ENCODE measurements around the gene BATF. TPM values are rescaled to one million over a fixed set of nuclear protein-coding genes. Genes with fewer than 3 reads are reported as not detected.
"Not testable (repeated sequence)": the region's sequence is repeated elsewhere in the genome, so short reads cannot be mapped to it uniquely, and the experiment has no call there.

Gene BATF, protein sequence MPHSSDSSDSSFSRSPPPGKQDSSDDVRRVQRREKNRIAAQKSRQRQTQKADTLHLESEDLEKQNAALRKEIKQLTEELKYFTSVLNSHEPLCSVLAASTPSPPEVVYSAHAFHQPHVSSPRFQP
- total RNA-seq (1 to 10 TPM; 5.5 to 5.7 TPM), polyA plus RNA-seq (10 to 100 TPM; 22.7 to 32.2 (median 26.1) TPM), total RNA-seq (2.5 to 57.3 (median 12.6) reads per million in 6 experiments)

DNA sequence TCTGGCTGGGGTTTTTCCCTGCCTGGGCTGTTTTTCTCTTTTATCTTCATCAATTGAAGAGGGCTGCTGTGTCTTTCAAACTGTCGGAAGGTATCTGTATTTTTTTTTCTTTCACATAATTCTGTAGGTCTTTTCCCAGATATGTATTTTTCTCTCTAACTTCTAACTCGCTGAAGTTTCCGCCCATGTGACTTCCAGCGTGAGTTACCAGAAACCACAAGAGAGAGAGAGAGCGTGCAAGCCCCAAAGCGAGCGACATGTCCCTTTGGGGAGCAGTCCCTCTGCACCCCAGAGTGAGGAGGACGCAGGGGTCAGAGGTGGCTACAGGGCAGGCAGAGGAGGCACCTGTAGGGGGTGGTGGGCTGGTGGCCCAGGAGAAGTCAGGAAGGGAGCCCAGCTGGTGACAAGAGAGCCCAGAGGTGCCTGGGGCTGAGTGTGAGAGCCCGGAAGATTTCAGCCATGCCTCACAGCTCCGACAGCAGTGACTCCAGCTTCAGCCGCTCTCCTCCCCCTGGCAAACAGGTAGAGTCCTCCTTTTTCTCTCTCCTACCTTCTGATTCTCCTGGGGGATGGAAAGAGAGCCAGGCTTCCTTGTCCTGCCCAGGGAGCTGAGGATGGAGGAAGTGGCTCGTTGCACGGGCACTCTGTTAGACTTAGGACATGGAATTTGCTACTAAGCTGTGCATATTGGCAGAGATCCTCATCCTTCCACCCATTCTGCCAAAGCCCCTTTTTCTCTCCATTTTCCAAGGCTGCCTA, at the start of gene BATF:
Gene BATF, plus strand, starts transcription at position 246 of the 759 bp plus-strand sequence. Its CDS starts 214 bp downstream, at position 460.
- POLR2A ChIA-PET: interaction anchor here (1.1 to 1.7 kb wide), 6 partner anchors 9 to 138 kb away, joined by 3 to 8 read pairs (median 5); partner anchors contain the start of genes ERG28 and TTLL5
- Mint-ChIP-seq H3K27ac (peak within 1 kb of the TSS; percentile 93 to 99 (median 96)), H3K27me3 (no peaks in the 10 kb centered on the region), H3K4me1 (peaks cover 38 to 71% (median 67%) of the 10 kb centered on the region in 4 donors), H3K36me3 (peaks cover 0 to 27% (median 9%) of the 10 kb centered on the region in 3 donors), H3K4me3 (peak within 1 kb of the TSS; percentile 94 to 100 (median 99)), H3K9me3 (no peaks in the 10 kb centered on the region)
- DNase-seq (peak; percentile 33 to 81 (median 64)), ATAC-seq (peak; percentile 88 to 89)

DNA sequence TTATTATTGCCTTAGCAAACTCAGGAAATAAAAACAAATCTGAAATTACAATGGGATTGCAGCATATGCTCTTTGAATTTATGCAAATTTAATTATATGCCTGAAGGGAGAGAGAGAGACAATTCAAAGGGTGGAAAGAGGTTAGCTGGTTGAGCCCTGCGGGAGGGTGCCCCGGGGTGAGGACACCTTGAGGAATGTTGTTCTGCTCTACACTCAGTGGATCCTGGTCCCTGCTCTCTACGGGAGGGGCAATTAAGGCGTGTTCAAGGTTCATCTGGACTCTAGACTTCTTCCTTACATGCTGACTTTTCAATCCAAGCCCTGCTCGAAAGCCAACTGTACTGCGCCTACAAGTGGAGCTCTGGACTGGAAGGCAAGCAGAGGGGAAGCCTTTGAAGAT, 48.1 kb upstream of the BATF start:
- POLR2A ChIA-PET, H3K27ac Mint-ChIP-seq, ATAC-seq, H3K27me3 Mint-ChIP-seq, H3K36me3 Mint-ChIP-seq, H3K9me3 Mint-ChIP-seq, DNase-seq, H3K4me3 Mint-ChIP-seq: not testable (repeated sequence)
- peaks cover 0 to 14% (median under 1%) of the 10 kb centered on the region in 4 donors for H3K4me1 Mint-ChIP-seq

DNA sequence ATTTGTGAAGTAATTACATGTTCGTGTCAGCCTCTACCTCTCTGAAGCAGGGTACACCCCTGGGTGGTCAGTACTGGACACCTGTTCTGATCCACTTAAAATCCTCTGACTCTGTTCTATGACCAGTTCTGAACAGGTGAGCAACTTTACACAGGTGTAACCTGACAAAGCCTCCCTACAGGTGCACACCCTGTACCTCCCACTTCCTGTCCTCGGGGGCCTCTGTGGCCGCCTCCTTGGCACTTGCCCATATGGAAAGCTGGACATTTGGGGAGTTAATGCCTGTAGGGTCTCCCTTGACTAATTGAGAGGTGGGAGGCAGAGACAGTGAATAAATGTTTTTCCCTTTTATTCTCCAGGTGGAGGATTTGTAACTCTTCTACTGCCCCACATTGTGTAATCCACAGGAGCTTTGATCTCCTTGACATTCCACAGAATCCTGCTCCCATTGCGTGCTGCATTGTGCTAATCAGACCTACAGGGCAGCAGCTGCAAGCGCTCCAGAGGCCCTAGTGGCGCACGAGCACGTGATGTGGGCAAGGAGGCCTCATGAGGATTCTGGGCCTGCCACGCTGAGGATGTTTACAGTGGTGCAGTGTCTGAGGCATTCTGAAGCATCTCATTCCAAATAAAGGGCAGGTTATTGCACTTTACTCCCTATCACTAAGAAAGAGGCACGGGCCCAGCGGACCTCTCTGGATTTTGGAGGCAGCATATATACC, 45.8 kb upstream of the BATF start:
- POLR2A ChIA-PET: no interaction called here
- Mint-ChIP-seq H3K4me1 (peaks cover 0 to 6% (median under 1%) of the 10 kb centered on the region in 4 donors), H3K27ac (no peak overlapping the region), H3K27me3 (peaks cover 0 to 9% (median 7%) of the 10 kb centered on the region in 5 donors), H3K36me3 (no peaks in the 10 kb centered on the region), H3K4me3 (no peak overlapping the region), H3K9me3 (no peaks in the 10 kb centered on the region)
- DNase-seq: no peak
- ATAC-seq: no peak

DNA sequence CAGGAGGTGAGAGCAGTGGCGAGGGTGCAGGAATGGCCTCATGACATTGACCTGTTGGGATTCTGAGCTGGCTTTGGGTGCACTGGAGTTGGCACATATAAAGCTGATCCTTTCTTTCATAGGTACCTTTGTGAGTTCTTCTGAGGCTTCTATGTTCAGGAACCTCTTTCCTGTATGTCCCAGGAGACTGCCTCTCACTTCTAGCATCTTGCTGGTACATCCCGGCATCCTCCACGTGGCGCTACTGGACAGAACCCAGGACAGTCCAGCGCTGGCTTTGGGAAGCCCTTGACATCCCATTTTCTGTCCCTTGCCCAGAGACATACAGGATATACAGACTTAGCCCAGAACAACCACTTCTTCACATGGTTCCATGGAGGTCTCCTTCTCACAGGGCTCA, 44.4 kb upstream of the BATF start:
- Mint-ChIP-seq H3K9me3 (no peaks in the 10 kb centered on the region), H3K4me1 (peaks cover 0 to 4% (median under 1%) of the 10 kb centered on the region in 4 donors), H3K27ac (peak overlapping the region in 1 of 10 donors; percentile 36), H3K4me3 (no peak overlapping the region), H3K36me3 (no peaks in the 10 kb centered on the region), H3K27me3 (peaks cover 0 to 9% (median 7%) of the 10 kb centered on the region in 5 donors)
- DNase-seq: no peak
- POLR2A ChIA-PET: no interaction called here
- no peak for ATAC-seq

DNA sequence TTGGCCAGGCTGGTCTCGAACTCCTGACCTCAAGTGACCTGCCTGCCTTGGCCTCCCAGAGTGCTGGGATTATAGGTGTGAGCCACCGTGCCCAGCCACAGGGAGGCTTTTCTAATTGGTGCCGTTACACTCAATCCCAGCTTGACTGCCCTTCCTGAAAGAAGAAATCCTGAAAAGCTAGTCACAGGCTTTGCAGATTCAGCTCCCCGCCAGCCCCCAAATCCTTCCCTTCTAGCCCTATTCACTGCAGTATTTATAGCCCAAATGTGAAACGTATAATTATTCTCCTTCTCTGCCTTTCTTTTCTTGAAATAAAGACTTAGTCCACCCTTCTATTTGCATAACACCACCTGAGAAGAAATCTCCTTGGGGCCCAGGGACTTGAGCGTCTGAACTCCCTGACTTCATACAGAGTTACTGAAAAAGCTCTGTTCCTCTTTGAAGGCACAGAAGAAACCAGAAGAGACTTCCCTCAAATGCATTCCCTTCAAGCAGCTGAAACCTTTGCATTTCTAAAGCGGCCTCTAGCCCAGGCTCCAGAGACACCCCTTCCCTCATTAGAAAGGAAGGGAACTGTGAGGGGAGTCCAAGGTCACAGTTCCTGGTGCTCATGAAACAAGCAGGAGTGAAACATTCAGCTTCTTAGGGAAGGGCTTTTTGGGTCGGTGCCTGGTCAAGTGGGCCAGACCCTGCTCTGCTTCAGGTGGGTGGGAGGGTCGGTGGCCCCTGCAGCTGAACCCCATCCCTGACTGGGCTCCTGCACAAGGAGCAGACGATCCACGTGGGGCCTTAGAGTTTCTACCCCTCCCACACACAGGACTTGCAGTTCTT, 42.3 kb upstream of the BATF start:
- H3K36me3 Mint-ChIP-seq: no peaks in the 10 kb centered on the region
- POLR2A ChIA-PET: no interaction called here
- DNase-seq (no peak), ATAC-seq (no peak)
- no peak overlapping the region for H3K27ac Mint-ChIP-seq
- H3K4me3 Mint-ChIP-seq: no peak overlapping the region
- peaks cover 0 to 9% (median 7%) of the 10 kb centered on the region in 5 donors for H3K27me3 Mint-ChIP-seq
- peaks cover 0 to 4% (median under 1%) of the 10 kb centered on the region in 4 donors for H3K4me1 Mint-ChIP-seq
- no peaks in the 10 kb centered on the region for H3K9me3 Mint-ChIP-seq

DNA sequence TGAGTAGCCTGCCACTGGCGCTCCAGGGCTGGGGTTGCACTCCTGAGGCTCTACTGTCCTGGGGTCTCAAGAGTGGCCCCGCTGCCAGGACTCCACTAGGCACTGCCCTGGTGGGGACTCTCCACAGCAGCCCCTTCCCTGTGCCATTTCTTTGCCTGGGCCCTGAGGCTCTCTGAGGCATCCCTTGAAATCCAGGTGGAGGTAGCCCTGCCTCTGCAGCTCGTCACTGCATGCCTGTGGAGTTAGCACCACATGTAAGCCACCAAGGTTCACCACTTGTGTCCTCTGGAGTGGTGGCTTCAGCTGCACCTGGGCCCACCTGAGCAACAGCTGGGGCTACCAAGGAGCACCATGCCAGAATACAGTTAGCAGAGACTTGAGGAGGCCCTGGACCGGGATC, 39.9 kb upstream of the BATF start:
- H3K27ac Mint-ChIP-seq: no peak overlapping the region
- POLR2A ChIA-PET: no interaction called here
- H3K4me3 Mint-ChIP-seq: no peak overlapping the region
- H3K27me3 Mint-ChIP-seq: peaks cover 0 to 9% (median 5%) of the 10 kb centered on the region in 5 donors
- ATAC-seq (no peak), DNase-seq (no peak)
- no peaks in the 10 kb centered on the region for H3K9me3 Mint-ChIP-seq
- no peaks in the 10 kb centered on the region for H3K36me3 Mint-ChIP-seq
- peaks cover 0 to 3% (median under 1%) of the 10 kb centered on the region in 4 donors for H3K4me1 Mint-ChIP-seq

DNA sequence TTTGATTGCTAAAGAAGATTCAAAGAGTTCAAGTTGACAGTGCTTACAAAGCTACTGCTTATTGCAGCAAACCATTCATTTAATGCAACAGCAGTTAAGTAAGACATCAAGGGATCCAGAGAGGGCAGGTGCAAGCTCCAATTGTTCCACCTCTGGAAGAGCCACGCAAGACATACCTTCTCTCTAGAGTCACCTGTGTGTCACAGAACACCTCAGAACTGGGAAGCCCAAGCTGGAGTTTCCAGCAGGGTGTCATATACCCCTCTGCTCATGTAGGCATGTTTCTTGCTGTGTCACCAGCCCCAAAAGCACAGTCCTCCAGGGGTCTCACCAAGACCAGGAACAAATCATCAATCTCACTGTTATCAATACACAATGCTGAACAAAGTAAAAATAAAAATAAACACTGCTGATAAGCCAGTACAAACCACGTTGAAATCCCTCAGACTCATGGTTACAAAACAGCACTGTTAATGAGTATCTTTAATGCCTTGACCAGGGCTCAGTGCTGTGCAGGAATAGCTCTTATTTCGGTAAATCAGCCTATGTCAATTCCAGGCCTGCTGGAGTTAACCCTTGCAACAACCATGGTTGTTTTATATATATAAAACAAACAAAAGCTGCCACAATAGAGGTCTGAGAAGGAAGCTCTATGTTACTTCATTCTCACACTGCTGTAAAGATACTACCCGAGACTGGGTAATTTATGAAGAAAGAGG, 37.4 kb upstream of the BATF start:
- Mint-ChIP-seq H3K27ac (no peak overlapping the region), H3K4me1 (peaks cover 2 to 8% (median 4%) of the 10 kb centered on the region in 4 donors), H3K36me3 (no peaks in the 10 kb centered on the region), H3K4me3 (no peak overlapping the region), H3K9me3 (no peaks in the 10 kb centered on the region), H3K27me3 (peaks cover 0 to 5% (median 2%) of the 10 kb centered on the region in 5 donors)
- DNase-seq: no peak
- no peak for ATAC-seq
- POLR2A ChIA-PET: interaction anchor here (1.6 kb wide), 1 partner anchor 11 kb away, joined by 3 read pairs; no protein-coding TSS in a partner anchor

DNA sequence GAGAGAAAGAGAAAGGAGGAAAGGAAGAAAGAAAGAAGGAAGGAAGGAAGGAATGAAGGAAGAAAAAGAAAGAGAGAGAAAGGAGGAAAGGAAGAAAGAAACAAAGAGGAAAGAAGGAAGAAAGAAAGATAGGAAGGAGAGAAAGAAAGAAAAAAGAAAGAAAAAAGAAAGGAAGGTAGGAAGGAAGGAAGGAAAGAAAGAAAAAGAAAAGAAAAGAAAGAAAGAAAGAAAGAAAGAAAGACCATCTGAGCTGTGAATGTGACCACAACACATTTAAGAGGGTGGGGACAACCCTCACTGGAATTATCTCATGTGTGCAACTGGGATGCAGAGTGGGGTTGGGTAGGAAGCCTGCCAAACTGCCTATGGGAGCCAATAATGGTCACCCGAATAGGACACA, 36.0 kb upstream of the BATF start:
- DNase-seq (no peak), ATAC-seq (no peak)
- POLR2A ChIA-PET: no interaction called here
- Mint-ChIP-seq H3K4me3 (peak overlapping the region in 1 of 10 donors; percentile 5), H3K27me3 (no peaks in the 10 kb centered on the region), H3K4me1 (peaks cover 2 to 6% (median 4%) of the 10 kb centered on the region in 4 donors), H3K9me3 (no peaks in the 10 kb centered on the region), H3K36me3 (no peaks in the 10 kb centered on the region), H3K27ac (no peak overlapping the region)

DNA sequence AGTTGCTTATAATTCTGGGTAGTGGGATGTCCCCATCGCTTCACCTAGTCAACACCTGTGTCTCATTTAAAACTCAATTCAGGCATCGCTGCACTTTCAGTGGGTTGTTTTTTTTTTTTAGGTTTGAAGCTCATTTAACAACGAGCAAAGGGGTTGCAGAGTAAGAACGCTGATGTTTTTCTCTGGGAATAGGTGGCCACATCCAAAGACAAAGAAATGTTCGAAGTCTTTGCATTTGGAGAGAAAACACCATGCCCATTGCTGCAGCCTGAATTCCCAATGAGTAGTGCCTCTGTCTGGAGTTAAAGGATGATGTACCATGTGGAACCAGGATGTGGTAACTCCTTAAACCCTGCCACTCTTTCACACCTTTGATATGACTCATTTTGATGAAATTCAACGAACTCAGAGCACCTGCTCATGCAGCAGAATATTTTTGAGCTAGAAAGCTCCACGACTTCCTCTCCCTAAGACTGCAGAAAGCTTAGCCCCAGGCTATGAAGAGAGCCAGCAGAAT, 35.1 kb upstream of the BATF start:
- H3K27me3 Mint-ChIP-seq: no peaks in the 10 kb centered on the region
- ATAC-seq: no peak
- H3K27ac Mint-ChIP-seq: no peak overlapping the region
- no peak for DNase-seq
- no peaks in the 10 kb centered on the region for H3K36me3 Mint-ChIP-seq
- POLR2A ChIA-PET: no interaction called here
- H3K9me3 Mint-ChIP-seq: no peaks in the 10 kb centered on the region
- peaks cover 2 to 6% (median 4%) of the 10 kb centered on the region in 4 donors for H3K4me1 Mint-ChIP-seq
- no peak overlapping the region for H3K4me3 Mint-ChIP-seq

DNA sequence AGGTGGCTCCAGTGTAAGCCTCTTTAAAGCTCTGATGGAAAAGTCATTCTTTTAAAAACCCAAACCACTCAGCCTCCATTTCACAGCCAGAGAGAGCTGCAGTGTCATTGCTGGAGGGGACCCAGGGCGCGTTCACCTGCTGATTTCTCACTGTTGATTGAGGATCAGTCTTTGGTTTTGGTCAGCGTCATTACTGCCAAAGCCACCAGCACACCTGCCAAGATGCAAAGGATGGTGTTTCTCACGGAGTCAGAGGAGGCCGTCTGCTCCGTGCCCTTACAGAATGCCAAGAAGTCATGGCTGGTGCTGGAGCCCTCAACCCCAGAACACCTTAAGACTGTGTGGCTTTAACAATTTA, 32.8 kb upstream of the BATF start:
- ATAC-seq: no peak
- Mint-ChIP-seq H3K4me1 (peaks cover 2 to 6% (median 4%) of the 10 kb centered on the region in 4 donors), H3K27me3 (no peaks in the 10 kb centered on the region), H3K9me3 (no peaks in the 10 kb centered on the region), H3K27ac (no peak overlapping the region), H3K36me3 (no peaks in the 10 kb centered on the region), H3K4me3 (no peak overlapping the region)
- DNase-seq: no peak
- POLR2A ChIA-PET: interaction anchor here (1.1 kb wide), 1 partner anchor 40 kb away, joined by 3 read pairs; no protein-coding TSS in a partner anchor

DNA sequence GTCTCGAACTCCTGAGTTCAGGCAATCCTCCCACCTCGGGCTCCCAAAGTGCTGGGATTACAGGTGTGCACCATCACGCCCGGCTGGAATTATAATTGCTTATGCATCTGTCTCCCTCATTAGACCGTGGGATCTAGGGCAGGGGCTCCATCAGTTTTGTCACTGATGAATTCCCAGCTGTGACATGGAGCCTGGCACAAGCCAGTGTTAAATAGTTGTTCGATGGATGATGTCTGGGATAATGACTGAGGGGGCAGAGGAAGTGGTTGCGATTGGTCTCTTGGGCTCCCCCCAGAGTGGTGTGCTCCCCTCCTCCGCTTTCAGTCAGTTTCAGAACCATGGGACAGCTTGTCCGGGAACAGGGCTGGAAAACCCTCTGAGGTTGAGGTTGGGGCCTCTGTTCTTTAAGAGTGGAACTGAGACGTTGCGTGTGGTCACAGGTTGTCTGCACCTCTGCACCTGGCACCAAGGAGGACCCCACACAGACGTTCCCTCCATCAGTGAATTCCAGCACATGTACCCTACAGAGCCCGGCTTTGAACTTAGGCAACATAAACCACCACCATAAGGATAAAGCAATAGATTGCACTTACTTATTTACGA, 30.8 kb upstream of the BATF start:
- Mint-ChIP-seq H3K36me3 (no peaks in the 10 kb centered on the region), H3K9me3 (no peaks in the 10 kb centered on the region), H3K27ac (no peak overlapping the region), H3K27me3 (no peaks in the 10 kb centered on the region), H3K4me3 (no peak overlapping the region), H3K4me1 (peaks cover 2 to 10% (median 4%) of the 10 kb centered on the region in 4 donors)
- POLR2A ChIA-PET: no interaction called here
- no peak for ATAC-seq
- no peak for DNase-seq
